Measurements from ENCODE around the gene TNRC18.

DNA sequence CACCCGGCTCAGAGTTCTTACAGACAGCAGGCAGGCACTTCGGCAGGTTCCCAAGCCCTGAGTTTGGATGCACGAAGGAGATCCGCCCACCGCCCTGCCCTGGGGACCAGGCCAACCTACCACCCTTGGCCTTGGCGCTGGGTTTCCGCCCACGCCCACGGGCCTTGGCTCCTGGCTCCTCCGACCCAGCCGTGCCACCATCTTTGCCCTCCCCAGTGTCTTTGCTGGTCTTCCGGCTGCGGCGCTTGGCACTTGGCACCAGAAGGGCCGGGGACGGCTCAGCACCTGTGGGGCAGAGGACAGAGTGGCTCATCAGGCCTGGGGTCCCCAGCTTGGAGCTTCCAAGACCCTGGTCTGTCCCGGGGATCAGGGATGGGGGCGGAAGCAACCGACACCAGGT lies 108.8 kb downstream of the TNRC18 start:
- TF ChIP-seq POLR2AphosphoS5 (IDR thresholded peaks at IDR 0.05; ENCODE audit: low read depth, low read length) (no peak), POLR2A (IDR thresholded peaks at IDR 0.05; ENCODE audit: low read depth, low read length) (no peak), TAF1 (IDR thresholded peaks at IDR 0.05; ENCODE audit: low read depth, low read length) (no peak), SPI1 (IDR thresholded peaks at IDR 0.05; ENCODE audit: low read depth, low read length) (no peak), POU2F2 (IDR thresholded peaks at IDR 0.05; ENCODE audit: low read depth, low read length) (no peak), PAX5 (IDR thresholded peaks at IDR 0.05; ENCODE audit: insufficient read depth, low read length, severe bottlenecking) (no peak)
